GM21528 (cell line): ENCODE results near the gene ROBO1.

ENCODE experiments used
- ATAC-seq: cut with Tn5 transposase; IDR thresholded peaks from one replicate; pipeline ENCODE4 v1.9.1; 2021; ENCODE audit warnings: mild to moderate bottlenecking, moderate library complexity; ENCODE audit not compliant: unreplicated experiment, low FRiP score

The ROBO1 gene

DNA sequence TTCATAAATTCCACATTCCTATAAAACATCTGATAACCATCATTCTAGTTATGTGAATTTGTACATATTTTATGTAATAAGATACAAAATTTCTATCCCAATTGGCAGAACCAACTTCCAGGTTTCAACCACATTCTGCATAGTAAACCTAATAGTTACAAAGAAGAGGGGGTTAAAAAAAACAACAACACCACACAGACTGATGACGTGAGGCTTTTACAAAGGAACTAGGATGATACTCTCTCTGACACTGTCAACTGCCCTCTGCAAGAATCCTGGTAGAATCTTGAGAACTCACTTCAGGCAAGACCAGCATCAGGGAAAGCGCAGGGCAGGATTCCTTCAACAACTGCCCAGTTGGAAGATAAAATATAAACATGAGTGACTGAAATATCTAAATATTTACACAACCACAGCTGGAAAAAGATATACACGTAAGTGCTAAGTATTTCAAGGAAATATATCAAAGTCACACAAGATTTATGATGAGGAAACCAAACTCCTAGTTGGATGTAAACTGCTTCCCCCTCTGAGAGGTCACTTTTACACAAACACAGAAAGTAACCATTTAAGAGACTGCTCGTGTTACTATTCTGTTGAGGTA, 816.4 kb downstream of the ROBO1 start:
- ATAC-seq = no peak

DNA sequence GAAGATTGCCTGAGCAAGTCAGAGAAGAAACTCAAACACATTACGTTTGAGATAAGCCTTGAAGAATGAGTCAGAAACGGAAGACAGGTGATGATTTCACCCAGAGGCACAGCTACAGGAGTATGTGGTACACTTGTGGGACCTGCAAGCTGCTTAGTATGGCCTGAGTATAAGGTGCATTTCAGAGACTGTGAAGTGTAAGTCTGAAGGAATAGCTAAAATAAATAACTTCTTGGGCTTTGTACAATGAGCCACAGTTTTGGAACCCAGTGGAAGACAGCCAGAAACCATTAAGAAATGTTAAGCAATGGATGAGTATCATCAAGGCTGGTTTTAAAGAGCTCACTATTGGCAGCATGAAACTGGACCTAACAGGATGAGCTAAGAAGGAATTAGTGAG, 826.2 kb downstream of the ROBO1 start:
- no peak for ATAC-seq

- ATAC-seq = no peak
Observed at GRCh38 chr3:78940626-78941025, 827.2 kb downstream of the ROBO1 start.

- no peak for ATAC-seq
Observed at GRCh38 chr3:78940128-78940527, 827.7 kb downstream of the ROBO1 start.

- ATAC-seq = no peak
Observed at GRCh38 chr3:78937475-78937874, 830.3 kb downstream of the ROBO1 start.

- no peak for ATAC-seq
Observed at GRCh38 chr3:78927759-78928158, 840.0 kb downstream of the ROBO1 start.

DNA sequence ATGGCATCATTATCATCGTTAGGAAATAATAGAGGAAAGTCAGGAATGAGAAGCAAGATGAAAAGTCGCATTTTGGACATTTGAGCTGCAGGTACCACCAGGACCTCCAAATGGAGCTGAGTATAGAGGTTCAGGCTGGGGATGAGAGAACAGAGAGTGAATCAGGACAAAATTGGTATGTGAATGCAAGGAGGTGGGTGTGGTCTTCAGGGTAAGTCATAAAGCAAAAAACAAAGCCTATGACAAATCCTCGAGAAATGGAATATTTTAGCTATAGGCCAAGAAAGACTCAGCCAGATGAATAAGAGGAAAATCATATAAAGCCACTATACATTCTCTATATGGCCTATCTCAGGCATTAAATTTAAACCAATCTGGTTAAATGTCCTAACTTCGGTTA, 841.3 kb downstream of the ROBO1 start:
- ATAC-seq = no peak

DNA sequence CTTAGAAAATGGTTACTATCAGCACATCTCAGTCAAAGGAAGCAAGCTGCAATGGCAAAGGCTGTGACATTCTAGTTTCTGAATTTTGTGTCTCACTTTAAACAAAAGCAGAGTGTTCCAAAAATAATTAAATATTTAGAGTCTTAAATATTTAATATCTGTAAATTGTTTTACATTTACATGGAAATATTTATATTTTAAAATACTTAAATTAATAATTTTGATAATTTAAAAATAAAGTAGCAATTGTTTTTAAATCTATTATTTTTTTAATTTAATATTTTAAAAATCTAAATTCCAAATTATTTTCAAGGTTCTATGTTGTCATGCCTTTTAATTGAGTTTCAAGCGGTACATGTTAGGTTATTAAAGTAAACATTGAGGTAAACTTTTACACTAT, 843.1 kb downstream of the ROBO1 start:
- no peak for ATAC-seq

DNA sequence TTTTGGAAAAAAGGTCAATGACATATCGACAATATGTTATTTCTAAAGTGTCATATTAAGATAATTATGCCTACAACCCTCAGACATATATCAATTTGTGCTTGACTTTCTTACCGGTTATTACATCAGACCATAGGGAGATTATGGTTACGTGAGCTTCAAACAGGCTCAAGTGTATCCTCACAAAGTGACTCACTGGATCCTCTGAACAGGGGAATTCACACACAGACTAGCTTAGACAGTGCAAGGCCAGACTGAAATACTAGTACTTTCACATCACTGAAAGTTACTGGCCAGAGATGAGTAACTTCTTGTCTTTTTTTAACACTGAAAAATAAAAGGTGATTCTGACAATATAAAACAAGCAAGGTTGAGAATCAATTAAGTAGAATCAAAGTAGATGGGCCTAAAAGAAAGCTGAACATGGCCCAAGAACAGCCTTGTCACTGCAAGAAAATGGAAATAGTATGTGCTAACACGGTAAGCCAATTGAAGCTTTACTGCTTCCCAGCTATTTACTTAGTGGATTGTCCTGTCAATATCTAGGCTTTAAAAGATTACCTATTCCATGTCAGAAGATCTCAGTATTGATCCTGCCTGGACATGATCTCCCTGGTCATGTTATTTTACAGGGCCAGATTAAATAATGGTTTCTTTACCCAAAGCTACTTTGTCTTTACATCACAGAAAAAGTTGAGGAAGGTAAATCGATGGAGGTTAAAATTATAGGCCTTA, 848.6 kb downstream of the ROBO1 start:
- no peak for ATAC-seq

DNA sequence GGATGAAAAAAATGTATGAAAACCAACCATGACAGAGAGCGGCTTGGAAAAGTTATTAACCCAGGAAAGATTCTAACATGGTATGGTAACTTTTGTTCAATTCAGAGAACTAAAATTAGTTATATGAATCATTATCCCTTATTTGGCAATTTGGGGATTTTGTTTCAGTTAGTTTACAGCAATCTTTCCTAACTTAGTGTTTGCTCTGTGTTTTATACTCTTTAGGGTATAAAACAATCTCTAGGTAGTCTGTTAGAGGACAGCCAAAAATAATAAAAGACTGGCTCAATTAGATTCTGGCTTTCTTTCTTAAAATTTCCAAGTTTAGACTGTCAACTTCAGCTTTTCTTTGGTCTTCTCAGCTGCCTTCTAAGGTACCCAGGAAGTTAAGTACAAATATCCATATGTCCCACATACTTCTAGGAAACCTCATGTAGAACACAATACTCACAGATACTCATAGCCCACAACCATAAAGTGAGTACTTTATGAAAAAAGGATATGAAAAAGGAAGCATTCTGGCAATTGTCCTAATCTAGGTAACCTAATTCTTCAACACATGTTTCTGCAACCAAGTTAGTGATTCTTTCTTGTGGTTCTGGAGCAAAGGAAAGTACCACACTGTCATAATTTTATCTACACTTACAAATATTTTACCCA, 849.3 kb downstream of the ROBO1 start:
- no peak for ATAC-seq

DNA sequence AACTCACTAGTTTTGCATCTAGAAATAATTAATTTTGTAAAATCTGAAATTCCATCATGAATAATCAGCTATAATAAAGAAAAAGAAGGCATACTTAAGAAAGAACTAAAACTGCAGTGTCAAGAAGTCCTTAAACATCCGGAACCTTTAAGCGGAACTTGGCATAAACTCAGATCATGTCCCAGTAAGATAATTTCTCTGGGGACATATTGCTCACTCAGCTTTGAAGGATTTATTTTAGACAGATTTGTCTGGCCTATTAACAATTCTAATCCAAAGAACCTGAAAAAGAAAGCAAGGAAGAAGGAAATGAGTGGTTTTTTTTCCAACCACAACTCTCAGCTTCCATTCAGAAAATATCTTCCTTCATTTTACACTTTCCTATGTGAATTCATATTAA, 850.3 kb downstream of the ROBO1 start:
- ATAC-seq = no peak

DNA sequence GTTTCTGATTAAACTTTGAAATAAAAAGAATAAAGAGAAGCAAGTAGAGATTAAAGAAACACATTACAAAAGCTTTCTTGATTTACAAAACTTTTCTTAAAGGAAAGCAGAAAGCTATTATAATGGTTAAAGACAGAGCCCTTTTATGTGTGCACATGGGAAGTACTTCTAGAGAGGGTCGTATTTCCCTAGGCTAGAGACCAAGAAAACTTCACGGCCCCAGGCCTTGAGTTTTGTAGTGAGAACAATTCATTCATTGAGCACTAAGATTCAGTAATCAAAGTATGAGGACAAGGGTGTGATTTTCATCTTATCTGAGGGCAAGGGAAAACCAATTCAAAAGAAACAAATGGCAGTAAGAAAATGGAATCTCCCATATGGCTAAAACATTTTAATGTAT, 854.1 kb downstream of the ROBO1 start:
- ATAC-seq = no peak

DNA sequence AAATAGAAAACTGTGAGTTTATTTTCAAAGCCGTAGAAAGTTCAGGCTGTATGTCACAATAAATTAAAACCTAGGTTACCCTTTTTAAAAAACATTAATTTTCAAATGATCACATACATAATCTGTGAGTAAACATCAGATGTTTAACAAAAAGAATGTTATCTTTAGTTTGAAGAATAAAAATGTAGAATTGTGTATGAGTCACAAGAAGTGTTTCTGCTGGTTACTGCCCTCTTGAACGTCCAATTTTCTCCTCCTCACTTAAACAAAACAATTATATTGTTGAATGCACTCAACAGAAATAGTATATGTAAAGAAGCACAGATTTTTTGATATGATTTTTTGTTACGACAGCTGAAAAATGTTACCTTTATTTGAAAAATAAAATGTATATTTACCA, 855.1 kb downstream of the ROBO1 start:
- no peak for ATAC-seq

DNA sequence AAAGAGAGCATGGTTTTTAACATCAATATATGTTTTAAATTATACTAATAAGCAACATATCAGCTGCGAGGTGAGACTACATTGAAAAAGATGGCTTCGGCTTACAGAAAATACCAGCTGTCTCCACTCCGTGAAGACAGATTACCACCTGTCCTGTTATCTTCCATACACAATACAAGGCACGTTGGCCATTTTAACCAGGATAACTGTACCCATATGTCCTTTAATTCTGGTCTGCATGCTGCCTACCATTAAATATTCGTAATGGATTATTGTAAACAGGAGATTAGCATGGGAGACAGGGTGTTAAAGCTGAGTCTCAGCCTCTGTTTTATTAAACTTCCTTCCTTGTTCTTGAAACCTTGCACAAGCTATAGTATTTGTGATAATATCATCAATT, 855.5 kb downstream of the ROBO1 start:
- no peak for ATAC-seq

DNA sequence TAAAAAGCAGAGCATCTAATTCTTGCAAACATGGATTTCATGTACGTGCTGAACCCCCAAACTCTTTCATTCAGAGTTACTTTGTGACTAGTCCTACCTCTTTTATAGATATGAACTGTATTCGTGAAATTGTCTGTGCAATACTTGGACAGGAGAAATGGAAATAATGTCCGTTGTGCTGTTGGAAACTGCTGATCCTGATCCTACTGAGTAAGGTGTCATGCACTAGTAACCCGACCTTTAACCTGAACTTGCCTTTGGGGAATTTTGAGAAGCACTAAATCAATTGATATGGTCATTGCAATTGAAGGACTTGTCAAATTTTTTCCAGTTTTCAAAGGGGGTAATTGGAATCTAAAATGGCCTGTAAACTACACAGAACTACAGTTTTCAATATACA, 856.4 kb downstream of the ROBO1 start:
- no peak for ATAC-seq

GRCh38 chr3:78908236-78908635, 859.6 kb downstream of the ROBO1 start:
- ATAC-seq = no peak

GRCh38 chr3:78907367-78907766, 860.4 kb downstream of the ROBO1 start:
- no peak for ATAC-seq

GRCh38 chr3:78906930-78907329, 860.9 kb downstream of the ROBO1 start:
- no peak for ATAC-seq

DNA sequence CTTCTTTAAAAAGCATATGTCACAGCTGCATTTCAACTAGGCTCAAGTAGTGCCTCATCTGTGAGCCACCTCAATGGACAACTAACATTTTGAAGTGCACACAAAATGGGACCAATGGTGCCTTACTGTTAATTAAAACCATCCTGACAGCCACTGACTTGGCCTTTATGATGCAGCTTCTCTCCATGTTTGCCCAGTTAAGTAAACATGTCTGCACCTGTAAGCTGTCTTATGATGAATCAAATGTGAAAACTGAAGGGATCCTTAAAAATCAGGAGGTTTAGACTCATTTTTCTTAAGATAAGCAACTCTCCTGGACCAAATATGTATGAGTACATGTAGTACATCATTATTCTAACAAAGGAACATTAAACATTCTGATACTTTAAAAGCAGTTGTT, 861.6 kb downstream of the ROBO1 start:
- ATAC-seq = no peak

GRCh38 chr3:78905700-78906099, 862.1 kb downstream of the ROBO1 start:
- no peak for ATAC-seq

GRCh38 chr3:78901544-78901943, 866.3 kb downstream of the ROBO1 start:
- no peak for ATAC-seq

DNA sequence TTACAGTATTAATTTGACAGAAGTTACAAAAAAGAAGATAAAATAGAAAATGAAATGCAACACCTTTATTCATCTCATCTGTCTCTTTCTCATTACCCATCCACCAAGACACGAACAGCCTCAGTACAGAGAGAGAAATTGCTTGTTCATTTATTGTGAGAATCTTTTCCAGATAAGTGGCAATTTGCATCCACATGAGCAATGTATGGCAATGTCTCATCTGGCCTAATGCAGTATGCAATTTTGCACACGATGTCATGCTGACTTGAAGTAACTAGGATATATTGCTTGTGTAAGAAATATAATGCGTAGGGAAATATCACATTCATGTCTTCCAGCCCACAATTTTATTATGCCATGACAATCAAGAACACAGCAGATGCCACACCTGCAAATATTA, 866.9 kb downstream of the ROBO1 start:
- no peak for ATAC-seq
